Heart left ventricle (tissue), 13 donors: ENCODE data around the gene SRGAP1.

Experiments
- CTCF ChIP-seq, 12 donors: fragments of 200-600 bp; sonication (generic) in 4 of 12; IDR thresholded peaks; one replicate each; pipeline versions ENCODE4 v1.5.0 to v1.8.0; 2018 to 2022; ENCODE audit warnings: antibody characterized with exemption in 12 of 12, mild to moderate bottlenecking in 5 of 12
- POLR2A ChIP-seq, 2 donors: fragments of 450-650 bp; IDR thresholded peaks; one replicate each; pipeline ENCODE4 v1.6.1; 2017; ENCODE audit warnings: antibody characterized with exemption in 2 of 2, mild to moderate bottlenecking in 2 of 2, moderate library complexity in 2 of 2
- donor health status: ischemic (EF 13 %, LVEDD 7.1; RV severe dilation, severe dysfunction).
- donor health status: DM: no; HTN: yes; CAD: no.
- donor health status: DM: no; HTN: no; CAD: no.
- donor health status: ischemic (EF 25% LVEDD 6.9; RV normal size, moderate dysfunction).
- donor health status: ischemic (EF 25% LVEDD 5.7; RV mildly dilated, moderate dysfunction).
- donor health status: ischemic (EF 35%, LVEDD 5.7; RV mildly dilated, moderate dysfunction).
- donor health status: nonischemic (EF 11% LVEDD 7.7; RV severe dilation, severe dysfunction).
- donor health status: DM: yes; HTN: yes; CAD: no.
- donor health status: PGD.
- donor health status: ischemic (EF 29% LVEDD 5.4; RV normal size, mild dysfunction).
- donor health status: nonischemic (EF 23%, LVEDD 6.1; RV moderate dilation, normal function).

GRCh38 chr12:63998584-63998983 is 154.1 kb downstream of the SRGAP1 start:
- no peak for TF ChIP-seq POLR2A (IDR thresholded peaks at IDR 0.05)
- no peak for TF ChIP-seq CTCF (IDR thresholded peaks at IDR 0.05)
